ENCODE data around the gene PRKD2.

PRKD2 gene

DNA sequence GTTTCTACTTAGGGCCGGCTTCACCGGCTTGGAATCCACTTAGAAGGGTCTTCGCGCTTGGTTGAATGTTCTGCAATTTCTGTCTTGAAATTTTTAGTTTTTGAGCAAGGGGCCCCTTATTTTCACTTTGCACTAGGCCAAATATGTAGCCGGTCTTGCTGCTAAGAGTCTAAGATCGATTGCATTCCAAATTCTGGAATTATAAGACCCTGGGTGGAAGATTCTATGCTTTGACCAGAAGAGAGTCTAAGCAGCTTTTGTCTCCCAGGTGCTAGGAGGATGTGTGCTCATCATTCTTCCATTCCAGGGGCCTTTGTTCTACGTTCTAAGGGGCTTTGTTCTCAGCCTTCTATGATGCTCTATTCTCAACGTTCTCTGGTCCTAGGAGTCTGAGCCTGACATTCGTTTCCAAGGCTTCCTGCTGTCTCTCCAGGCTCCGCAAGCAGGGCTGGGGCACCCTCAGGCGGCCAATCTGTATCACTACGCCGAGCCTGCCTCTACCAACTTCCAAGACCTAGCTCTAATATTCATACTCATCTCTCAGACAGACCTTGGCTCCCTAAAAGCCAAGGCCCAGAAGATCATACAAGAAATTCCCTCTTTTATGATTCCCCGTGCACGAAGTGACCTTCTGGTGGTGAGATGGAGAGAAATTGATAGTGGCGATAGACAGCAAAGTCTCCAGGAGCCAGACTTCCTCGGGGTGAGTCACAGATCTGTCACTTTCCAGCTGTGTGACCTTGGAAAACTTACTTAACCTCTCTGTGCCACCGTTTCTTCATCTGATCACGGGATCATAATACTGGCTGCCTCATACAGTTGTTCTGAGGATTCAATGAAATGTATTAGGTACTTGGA, 55.0 kb downstream of the PRKD2 start:
- peak; percentile 46 for DNase-seq (ENCODE audit: low read depth, low spot score)

DNA sequence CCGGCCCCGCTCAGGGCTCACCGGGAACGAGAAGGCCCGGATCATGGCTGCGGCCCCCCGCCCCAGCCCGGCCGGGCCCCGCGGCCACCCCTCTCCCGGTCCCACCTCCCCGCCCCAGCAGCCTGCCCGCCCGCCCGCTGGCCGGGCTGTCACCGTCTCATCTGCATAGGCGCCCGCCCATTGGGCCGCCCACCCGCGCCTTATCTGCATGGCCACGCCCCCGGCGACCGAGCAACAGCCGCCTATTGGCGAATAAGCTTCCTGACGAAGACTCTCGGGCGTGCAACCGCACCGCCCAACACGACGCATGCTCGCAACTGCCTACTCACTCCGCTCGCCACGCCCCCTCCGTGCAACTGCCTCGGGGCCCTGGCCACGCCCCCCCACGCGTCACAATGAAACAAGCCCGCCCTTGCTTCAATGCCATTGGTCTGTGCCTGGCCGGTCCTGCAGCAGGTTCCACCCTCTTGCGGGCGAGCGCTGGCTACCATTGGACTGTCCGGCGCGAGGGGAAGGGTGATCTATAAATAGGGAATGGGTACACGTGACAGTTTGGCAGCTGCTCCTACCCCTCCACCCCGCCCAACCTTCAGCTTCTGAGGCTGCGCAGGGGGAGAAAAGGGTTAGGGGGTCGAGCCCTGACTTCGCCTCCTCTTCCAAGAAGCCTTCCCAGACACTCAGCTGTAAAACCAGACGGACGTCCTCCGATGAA, 55.7 kb downstream of the PRKD2 start, which contains the start of gene DACT3:
Gene DACT3, minus strand, starts transcription at position 163 of the 712 bp plus-strand sequence. Its CDS starts 118 bp downstream, at position 45.
- DNase-seq (ENCODE audit: low read depth, low spot score), result peak; percentile 99

- no peak for DNase-seq (ENCODE audit: low read depth, low spot score)
Observed at GRCh38 chr19:46660551-46661019, 56.3 kb downstream of the PRKD2 start.

- DNase-seq (ENCODE audit: low read depth, low spot score), result no peak
Observed at GRCh38 chr19:46660008-46660517, 56.9 kb downstream of the PRKD2 start.

DNA sequence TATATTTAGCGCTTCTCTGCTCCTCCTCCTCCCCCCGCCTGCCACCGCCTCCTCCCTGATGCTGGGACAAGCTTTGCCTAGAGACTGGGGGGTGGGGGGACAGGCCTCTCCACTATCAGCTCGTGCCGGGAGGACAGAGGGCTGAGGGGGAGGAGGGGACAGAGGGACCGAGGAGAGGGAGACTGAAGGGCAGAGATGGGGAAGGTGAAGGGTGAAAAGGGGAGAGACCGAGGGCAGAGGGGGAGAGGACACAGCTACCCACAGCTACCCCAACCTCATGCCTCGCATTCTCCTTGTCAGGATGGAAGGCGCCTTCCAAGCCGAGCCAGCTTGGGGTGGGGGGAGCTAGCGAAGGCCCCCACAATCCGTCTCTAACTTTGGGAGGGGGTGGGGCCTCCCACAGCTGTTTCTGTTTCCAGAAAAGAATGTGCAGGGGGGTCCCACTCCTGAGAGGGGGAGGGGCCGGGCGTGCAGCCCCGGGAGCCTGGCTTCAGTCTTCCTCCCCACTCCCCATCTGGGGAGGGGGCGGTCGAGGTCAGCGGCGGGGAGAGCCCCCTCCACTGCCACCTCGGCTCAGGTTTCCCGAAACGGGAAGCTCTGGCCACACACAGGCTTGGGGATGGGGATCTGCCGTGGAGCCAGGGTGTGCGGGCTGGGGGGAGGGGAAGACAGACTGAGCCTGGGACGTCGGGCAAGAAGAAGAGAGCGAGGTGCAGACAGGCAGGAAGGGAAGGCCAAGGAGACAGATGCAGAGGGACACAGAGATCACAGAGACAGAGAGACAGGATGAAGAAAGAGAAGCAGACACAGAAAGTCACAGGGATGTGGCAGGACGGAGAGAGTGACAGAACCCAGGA, 57.5 kb downstream of the PRKD2 start:
- no peak for DNase-seq (ENCODE audit: low read depth, low spot score)

DNA sequence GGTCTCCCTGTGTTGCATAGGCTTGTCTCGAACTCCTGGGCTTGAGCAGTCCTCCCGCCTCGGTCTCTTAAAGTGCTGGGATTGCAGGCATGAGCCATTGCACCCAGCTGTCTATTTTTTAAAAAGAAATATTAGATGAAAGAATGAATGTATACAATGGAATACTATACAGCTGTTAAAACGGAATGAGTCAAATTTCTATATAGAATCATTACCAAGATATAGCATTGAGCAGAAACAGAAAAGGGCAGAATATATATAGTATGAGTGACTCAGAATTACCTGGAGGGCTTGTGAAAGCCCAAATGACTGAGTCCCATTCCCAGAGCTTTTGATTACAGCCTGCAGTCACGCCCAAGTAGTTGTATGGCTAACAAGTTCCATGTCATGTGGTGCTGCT, 60.4 kb downstream of the PRKD2 start:
- DNase-seq (ENCODE audit: low read depth, low spot score), result no peak

- no peak for DNase-seq (ENCODE audit: low read depth, low spot score)
Observed at GRCh38 chr19:46654621-46655152, 62.2 kb downstream of the PRKD2 start.

DNA sequence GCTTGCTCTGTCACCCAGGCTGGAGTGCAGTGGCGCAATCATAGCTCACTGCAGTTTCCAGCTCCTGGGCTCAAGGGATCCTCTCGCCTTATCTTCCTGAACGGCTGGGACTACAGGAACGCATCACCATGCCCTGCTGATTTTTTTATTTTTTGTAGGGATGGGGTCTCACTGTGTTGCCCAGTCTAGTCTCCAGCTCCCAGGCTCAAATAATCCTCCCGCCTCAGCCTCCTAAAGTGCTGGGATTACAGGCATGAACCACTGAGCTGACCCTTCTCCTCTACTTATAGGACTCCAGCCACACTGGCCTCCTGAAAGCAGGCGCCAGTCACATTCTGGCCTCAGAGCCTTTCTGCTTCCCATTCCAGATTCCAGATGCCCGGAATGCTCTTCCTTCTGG, 66.5 kb downstream of the PRKD2 start:
- no peak for DNase-seq (ENCODE audit: low read depth, low spot score)

DNA sequence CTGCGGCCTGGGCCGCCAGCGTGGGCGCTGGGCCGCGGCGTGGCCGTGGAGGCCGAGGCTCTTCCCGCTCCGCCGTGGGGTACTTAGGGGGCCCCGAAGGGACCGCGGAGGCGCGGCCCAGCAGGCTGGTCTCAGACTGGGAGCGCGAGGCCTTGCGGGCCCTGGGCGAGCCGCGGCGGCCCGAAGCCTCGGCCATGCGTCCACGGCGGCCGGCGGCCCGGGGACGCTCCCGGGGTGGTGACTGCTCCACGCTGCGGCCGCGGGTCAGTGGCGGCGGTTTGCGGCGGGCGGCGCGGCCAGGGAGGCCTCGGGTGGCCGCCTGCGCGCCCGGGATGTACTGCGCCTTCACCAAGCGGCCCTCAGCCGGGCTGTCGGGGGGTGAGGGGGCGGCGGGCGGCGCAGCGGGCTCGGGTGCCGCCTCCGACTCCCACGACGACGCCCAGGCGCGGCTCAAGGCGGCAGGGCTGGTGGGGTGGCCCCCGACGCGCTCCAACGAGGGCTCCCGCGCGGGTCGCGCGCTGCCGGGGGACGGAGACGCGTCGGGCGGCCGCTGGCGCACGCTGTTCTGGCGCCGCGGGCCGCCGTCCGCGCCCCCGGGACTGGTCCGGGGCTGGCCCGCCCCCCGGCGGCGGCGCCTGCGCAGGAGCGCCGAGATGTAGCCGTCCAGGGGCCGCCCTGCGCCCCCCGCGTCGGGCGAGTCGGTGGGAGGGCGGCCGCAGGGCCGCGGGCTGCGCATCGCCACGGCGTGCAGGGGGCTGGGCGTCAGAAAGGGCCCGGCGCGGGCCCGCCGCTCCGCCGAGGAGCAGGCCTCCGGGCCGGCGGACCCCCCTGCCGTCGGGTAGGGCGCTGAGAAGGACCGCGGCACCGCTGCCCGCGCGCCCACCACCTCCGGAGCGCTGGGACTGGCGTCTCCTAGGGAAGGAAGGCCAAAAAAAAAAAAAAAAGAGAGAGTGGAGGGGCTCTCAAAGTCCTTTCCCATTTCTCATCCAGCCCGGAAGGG, 67.7 kb downstream of the PRKD2 start:
- no peak for DNase-seq (ENCODE audit: low read depth, low spot score)

DNA sequence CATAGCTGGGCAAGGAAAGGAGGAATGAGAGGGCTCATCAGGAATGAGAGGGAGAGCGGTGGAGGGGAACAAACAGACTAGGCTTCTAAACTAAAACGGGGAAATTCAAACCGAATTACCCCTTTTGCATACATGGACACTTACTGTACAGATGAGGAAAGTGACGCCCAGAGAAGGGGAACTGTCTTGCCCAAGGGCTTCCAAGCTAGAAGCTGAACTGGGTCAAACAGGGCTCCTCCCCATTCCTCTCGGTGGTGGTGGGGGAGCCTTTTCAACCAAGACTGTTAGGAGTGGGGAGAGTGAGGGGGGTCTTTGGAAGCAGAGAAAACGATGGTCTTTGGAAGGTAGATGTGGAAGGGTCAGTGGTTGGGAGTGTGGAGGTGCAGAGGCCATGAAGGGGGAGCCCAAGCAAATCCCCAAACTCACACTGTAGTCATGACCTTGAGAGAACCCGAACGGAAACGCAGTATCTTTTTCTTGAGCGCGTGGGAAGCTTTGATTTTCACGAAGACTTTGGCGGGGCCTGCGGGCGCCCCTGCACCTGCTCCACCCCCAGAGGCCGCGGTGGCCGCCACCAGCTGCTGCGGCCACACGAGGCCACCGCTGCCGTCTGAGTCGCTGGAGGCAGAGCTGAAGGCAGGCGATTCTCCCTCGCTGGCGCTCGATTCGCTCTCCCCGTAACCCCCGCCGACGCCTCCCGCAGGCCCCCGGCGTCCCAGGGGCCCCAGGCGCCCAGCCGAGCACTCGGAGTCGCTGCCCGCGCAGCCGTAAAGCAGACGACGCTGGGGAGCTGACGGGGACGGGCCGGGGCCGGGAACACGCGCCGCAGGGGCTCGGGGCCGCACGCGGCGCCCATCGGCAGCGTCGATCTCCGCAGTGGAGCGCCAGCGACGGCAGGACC, 68.6 kb downstream of the PRKD2 start:
- no peak for DNase-seq (ENCODE audit: low read depth, low spot score)

DNA sequence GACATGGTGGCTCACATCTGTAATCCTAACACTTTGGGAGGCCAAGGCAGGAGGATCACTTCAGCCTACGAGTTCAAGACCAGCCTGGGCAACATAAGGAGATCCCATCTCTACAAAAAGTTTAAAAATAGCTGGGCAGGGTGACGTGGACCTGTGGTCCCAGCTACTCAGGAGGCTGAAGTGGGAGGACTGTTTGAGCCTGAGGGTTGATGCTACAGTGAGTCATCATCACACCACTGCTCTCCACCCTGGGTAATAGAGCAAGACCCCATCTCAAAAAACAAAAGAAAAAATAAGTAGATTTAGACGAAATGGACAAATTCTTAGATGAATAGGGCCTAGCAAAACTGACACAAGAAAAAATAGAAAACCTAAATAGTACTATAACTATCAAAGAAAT, 70.5 kb downstream of the PRKD2 start:
- DNase-seq (ENCODE audit: low read depth, low spot score), result no peak

DNA sequence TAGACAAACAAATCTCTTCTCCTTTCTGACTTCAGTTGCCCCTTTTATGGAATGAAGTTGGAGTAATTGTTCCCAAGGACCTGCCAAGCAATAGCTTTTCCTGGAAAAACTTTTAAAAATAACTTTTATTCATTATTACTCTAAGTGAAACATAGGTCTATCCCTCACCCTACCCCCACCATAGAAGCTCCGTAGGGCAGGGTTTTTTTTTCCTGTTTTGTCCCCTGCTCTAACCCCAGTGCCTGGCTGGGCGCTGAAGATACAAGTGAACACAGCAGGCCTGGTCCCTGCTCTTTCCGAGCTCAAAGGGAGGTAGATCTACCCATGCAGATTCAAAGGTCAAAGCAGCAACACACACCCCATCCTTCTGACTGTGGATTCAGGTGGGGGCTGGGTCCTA, 72.2 kb downstream of the PRKD2 start:
- no peak for DNase-seq (ENCODE audit: low read depth, low spot score)

DNA sequence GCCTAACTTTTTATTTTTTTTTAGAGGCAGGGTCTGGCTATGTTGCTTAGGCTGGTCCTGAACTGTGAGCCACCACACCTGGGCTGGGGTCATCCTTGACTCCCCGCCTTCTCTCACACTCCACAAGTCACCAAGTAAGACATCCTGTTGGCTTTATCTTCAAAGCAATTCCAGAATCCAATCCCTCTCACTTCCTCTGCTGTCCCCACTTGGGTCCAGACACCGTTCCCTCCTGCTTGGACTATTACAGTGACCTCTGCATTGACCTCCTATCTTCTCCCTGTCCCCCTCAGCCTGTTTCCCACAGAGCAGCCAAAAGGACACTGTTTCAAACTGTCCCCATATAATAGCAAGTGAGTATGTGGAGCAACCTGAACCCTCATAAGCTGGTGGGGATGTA, 76.3 kb downstream of the PRKD2 start:
- no peak for DNase-seq (ENCODE audit: low read depth, low spot score)

DNA sequence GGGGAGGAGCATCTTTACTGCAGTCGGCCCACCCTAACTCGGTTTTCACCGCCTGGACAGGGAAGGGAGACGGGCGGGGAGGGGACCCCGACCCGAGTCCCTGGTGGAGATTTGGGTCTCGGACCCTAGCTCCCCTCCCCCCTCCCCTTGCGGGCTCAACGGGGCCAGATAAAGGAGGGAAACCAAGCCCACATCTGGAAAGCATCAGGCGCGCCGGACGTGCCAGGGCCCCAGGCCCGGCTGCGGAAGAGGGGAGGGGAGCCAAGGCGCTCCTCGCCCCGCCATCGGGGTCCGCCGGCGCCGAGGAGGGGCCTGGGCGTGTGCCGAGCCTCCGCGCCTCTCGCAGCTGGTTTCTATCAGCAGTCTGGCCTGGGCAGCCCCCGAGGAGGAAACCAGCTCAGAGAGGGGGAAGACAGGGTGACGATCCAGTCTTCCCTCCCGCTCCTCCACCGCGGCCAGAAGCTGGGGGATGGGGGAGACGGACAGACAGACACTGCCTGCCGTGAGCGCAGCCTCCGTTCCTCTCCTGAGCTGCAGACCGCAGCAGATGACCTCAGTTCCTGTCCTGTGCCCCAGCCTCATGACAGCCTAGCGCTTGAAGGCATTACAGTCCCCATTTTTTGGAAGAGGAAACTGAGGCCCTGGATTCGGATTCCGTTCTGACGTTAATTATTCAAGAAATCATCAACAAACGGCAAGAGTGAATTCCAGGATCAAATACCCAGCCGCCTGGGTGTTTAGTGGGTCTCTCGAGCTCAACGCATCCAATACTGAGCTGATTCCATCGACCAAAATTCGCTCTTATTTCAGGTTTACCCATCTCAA, 77.3 kb downstream of the PRKD2 start:
- no peak for DNase-seq (ENCODE audit: low read depth, low spot score)

- DNase-seq (ENCODE audit: low read depth, low spot score), result no peak
Observed at GRCh38 chr19:46637224-46637623, 79.7 kb downstream of the PRKD2 start.

GRCh38 chr19:46635920-46636761, 80.8 kb downstream of the PRKD2 start, which contains the start of gene GNG8:
GNG8 (minus strand) TSS chr19:46636202; CDS start chr19:46634682, 1,520 bp downstream.
- no peak for DNase-seq (ENCODE audit: low read depth, low spot score)

DNA sequence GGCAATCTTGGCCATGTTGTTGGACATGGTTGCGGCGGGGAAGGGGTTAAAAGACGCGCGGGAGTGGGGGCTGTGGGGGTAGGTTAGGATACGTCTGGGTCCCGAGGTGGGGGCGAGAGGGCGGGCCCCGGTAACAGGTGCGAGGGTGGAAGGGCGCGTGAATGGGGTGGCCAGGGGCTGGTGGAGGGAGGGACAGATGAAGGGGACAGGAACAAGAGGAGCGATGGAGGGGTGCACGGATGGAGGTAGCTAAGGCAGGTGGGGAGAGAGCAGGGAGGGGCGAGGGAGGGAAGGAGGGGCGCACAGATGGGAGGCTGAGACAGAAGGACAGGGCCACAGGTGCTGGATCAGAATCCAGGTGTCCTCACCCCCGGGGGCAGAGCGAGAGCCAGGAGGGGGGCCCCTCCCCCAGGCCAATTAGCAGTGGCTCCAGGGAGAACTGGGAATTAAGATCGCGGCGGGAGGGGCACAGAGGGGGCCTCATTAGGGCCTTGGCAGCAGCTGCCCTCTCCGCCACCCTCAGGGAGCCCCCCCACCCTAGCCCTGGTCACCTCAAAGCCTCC, 82.2 kb downstream of the PRKD2 start:
- DNase-seq (ENCODE audit: low read depth, low spot score), result no peak
